ENCODE measurements around the gene MUC4.

DNA sequence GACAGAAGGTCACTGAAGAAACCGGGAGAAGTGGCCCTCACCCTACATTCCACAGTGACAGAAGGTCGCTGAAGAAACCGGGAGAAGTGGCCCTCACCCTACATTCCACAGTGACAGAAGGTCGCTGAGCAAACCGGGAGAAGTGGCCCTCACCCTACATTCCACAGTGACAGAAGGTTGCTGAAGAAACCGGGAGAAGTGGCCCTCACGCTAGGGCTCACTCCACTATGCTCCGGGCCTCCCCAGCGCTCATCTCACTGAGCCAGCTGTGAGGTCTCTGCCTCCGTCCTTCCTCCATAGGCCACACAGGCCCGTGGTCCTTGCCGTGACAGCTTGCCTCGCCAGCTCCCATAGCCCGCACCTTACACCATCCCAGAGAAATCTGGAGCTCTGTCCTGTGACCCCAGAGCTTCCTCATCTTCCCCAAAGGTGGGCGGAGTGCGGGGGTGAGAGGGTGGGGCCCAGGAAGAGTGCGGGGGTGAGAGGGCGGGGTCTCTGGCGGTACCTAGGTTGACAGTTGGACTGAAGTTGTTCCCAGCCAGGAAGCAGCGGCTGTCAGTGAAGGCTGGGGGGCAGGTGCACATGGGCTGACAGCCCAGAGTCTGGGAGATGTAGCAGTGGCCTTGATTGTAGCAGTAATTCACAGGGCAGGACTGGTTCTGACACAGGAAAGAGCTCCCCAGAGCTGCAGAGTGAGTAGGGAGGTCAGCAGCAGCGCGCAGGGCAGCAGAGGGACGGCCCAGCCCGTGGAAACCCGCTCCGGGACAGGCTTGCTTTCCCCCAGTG lies 59.0 kb downstream of the MUC4 start:
- TF ChIP-seq CTCF (IDR thresholded peaks at IDR 0.05; ENCODE audit: borderline replicate concordance, extremely low read depth, low read length, poor library complexity, severe bottlenecking) (no peak), EZH2 (IDR thresholded peaks at IDR 0.05; ENCODE audit: borderline replicate concordance, low read depth, low read length, severe bottlenecking) (no peak)

All from DND-41 (cell line).